ENCODE data around the gene SLC26A6.

- TF ChIP-seq, protein P1, sequence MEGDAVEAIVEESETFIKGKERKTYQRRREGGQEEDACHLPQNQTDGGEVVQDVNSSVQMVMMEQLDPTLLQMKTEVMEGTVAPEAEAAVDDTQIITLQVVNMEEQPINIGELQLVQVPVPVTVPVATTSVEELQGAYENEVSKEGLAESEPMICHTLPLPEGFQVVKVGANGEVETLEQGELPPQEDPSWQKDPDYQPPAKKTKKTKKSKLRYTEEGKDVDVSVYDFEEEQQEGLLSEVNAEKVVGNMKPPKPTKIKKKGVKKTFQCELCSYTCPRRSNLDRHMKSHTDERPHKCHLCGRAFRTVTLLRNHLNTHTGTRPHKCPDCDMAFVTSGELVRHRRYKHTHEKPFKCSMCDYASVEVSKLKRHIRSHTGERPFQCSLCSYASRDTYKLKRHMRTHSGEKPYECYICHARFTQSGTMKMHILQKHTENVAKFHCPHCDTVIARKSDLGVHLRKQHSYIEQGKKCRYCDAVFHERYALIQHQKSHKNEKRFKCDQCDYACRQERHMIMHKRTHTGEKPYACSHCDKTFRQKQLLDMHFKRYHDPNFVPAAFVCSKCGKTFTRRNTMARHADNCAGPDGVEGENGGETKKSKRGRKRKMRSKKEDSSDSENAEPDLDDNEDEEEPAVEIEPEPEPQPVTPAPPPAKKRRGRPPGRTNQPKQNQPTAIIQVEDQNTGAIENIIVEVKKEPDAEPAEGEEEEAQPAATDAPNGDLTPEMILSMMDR (IDR thresholded peaks at IDR 0.05), result no peak
- no peak for TF ChIP-seq POLR2A (IDR thresholded peaks at IDR 0.05)
These were observed 40.7 kb downstream of the SLC26A6 start for GRCh38 chr3:48594417-48595049.
